Lower leg skin (tissue), 3 donors: ENCODE measurements around the gene CASK.

Experiments
- CTCF ChIP-seq, 3 donors: fragments of 450-650 bp; IDR thresholded peaks; one replicate each; pipeline ENCODE4 v1.5.1; 2016; ENCODE audit warnings: antibody characterized with exemption in 3 of 3, mild to moderate bottlenecking in 3 of 3, moderate library complexity in 2 of 3
- POLR2A ChIP-seq, 2 donors: fragments of 450-650 bp; IDR thresholded peaks; one replicate each; pipeline ENCODE4 v1.6.1; 2016 to 2017; ENCODE audit warnings: antibody characterized with exemption in 2 of 2, mild to moderate bottlenecking in 1 of 2, moderate library complexity in 1 of 2

- no peak for TF ChIP-seq CTCF (IDR thresholded peaks at IDR 0.05)
- no peak for TF ChIP-seq POLR2A (IDR thresholded peaks at IDR 0.05)
Observed at GRCh38 chrX:41781500-41781899, 141.9 kb downstream of the CASK start.
